K562 (cell line): Measurements from ENCODE around the gene USB1. TPM values are rescaled to one million over a fixed set of nuclear protein-coding genes. Genes with fewer than 3 reads are reported as not detected.

Experiments used
- BCLAF1 ChIP-seq, 2 experiments: fragments of 450-650 bp in 1 of 2; IDR thresholded peaks; 2 replicates each; pipeline ENCODE4 v1.6.1; 2011 to 2017; ENCODE audit warnings: low read depth in 2 of 2, antibody characterized with exemption in 1 of 2, borderline replicate concordance in 1 of 2, low read length in 1 of 2, mild to moderate bottlenecking in 1 of 2, mixed read lengths in 1 of 2; ENCODE audit not compliant: control insufficient read depth in 1 of 2
- CCNT2 ChIP-seq: IDR thresholded peaks from 2 replicates; pipeline ENCODE4 v1.6.1; 2011; ENCODE audit warnings: borderline replicate concordance, low read depth, mild to moderate bottlenecking, moderate library complexity, mixed read lengths, low read length; ENCODE audit not compliant: insufficient read length; ENCODE audit errors: extremely low read depth
- NR1H2 ChIP-seq: sonication (generic); formaldehyde crosslinking; IDR thresholded peaks from 2 replicates; pipeline ENCODE4 v1.4.0; 2020; ENCODE audit warnings: mild to moderate bottlenecking, missing genetic modification reagents
- polyA plus RNA-seq, 8 experiments: library from polyadenylated mRNA; depleted of rRNA in 4 of 8; stranded (reverse) in 5 of 8; unstranded in 3 of 8; fragments of >200 nt; fragmentation: Nextera tagmentation in 2 of 8; fragmentation: Illumina TruSeq in 1 of 8; extraction: Ambion mirVana in 2 of 8; extraction: Trizol in 1 of 8; gene quantifications; 2 replicates each; pipeline versions ENCODE4 v1.2.1 to v1.2.3, GENCODE V29; 2011 to 2014; ENCODE audit warnings: inconsistent platforms in 1 of 8, missing spikeins in 1 of 8
- total RNA-seq, 7 experiments: library from RNA; depleted of rRNA in 6 of 7; stranded (reverse); fragments of >200 nt in 6 of 7; fragmentation: Illumina TruSeq in 2 of 7; extraction: Trizol in 2 of 7; gene quantifications; 2 replicates each; pipeline versions ENCODE4 v1.2.1 to v1.2.3, GENCODE V29; 2011 to 2021; ENCODE audit warnings: low replicate concordance in 1 of 7
- TF ChIP-seq, protein P1 (sequence below): fragments of 450-650 bp; IDR thresholded peaks from 2 replicates; pipeline ENCODE4 v1.6.1; 2016; ENCODE audit warnings: mild to moderate bottlenecking
- TF ChIP-seq, protein P2 (sequence below): fragments of 200-800 bp; sonication (Bioruptor generic); IDR thresholded peaks from 2 replicates; pipeline ENCODE4 v1.6.1; 2017; ENCODE audit warnings: missing genetic modification characterization, missing compliant biosample characterization
- TF ChIP-seq, protein P3 (sequence below): IDR thresholded peaks from 2 replicates; pipeline ENCODE4 v1.6.1; 2016; ENCODE audit warnings: missing genetic modification characterization, missing compliant biosample characterization

USB1 gene
- total and polyA plus RNA-seq, 9 of the 15 experiments (the other 6 are each of a cell fraction or from before 2014, with no cell fraction given), result 11.6 to 73.6 (median 19.4) TPM

DNA sequence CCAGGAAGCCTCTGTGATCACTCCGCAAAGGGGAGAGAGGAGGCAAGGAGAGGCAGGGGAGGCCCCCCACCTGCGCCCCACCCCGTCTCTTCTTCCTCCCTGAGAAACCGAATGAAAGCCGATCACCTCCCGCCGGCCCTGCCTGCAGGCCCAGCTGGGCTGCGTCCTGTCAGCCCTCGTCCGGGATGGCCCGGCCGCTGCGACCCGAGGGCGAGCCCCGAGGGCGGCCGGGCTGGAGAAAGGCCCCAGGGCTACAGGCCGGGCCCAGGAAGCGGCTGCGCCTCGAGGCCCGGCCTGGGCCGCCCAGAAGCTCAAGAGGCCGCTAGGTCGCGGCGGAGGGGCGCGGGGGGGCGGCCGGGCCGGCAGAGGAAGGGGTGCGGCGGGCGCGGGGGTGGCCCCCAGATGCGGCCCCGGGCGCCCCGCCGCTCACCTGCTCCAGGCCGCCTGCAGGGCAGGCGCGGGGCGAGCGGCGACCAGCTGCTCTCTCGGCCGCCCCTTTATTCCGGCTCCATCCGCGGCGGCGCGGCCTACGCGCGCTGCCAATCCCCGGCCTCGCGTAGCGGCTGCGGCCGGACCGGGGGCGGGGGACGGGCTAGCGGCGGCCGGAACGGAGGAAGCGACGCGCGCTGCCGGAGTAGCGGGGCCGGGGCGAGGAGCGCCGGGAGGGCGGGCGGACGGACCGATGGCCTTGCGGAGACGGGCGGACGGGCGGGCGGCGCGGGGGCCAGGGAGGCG is 1.1 kb upstream of the USB1 start, which contains the start of gene ZNF319 (continued):
- TF ChIP-seq, protein P1, sequence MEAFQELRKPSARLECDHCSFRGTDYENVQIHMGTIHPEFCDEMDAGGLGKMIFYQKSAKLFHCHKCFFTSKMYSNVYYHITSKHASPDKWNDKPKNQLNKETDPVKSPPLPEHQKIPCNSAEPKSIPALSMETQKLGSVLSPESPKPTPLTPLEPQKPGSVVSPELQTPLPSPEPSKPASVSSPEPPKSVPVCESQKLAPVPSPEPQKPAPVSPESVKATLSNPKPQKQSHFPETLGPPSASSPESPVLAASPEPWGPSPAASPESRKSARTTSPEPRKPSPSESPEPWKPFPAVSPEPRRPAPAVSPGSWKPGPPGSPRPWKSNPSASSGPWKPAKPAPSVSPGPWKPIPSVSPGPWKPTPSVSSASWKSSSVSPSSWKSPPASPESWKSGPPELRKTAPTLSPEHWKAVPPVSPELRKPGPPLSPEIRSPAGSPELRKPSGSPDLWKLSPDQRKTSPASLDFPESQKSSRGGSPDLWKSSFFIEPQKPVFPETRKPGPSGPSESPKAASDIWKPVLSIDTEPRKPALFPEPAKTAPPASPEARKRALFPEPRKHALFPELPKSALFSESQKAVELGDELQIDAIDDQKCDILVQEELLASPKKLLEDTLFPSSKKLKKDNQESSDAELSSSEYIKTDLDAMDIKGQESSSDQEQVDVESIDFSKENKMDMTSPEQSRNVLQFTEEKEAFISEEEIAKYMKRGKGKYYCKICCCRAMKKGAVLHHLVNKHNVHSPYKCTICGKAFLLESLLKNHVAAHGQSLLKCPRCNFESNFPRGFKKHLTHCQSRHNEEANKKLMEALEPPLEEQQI, result no peak
- TF ChIP-seq BCLAF1 (IDR thresholded peaks at IDR 0.05; ENCODE audit: borderline replicate concordance in 1 of 2, control insufficient read depth in 1 of 2, low read depth in 2 of 2, low read length in 1 of 2) (no peak), CCNT2 (peak; percentile 34), NR1H2 (0 out of 2 replicates have a peak, but pooled peaks have one; percentile 34)
- TF ChIP-seq, protein P2, sequence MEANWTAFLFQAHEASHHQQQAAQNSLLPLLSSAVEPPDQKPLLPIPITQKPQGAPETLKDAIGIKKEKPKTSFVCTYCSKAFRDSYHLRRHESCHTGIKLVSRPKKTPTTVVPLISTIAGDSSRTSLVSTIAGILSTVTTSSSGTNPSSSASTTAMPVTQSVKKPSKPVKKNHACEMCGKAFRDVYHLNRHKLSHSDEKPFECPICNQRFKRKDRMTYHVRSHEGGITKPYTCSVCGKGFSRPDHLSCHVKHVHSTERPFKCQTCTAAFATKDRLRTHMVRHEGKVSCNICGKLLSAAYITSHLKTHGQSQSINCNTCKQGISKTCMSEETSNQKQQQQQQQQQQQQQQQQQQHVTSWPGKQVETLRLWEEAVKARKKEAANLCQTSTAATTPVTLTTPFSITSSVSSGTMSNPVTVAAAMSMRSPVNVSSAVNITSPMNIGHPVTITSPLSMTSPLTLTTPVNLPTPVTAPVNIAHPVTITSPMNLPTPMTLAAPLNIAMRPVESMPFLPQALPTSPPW, result peak; percentile 97
- TF ChIP-seq, protein P3, sequence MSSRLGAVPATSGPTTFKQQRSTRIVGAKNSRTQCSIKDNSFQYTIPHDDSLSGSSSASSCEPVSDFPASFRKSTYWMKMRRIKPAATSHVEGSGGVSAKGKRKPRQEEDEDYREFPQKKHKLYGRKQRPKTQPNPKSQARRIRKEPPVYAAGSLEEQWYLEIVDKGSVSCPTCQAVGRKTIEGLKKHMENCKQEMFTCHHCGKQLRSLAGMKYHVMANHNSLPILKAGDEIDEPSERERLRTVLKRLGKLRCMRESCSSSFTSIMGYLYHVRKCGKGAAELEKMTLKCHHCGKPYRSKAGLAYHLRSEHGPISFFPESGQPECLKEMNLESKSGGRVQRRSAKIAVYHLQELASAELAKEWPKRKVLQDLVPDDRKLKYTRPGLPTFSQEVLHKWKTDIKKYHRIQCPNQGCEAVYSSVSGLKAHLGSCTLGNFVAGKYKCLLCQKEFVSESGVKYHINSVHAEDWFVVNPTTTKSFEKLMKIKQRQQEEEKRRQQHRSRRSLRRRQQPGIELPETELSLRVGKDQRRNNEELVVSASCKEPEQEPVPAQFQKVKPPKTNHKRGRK (tag), result no peak
